NCI-H1694 treated with DMSO at 0.1 percent for 48 hours (cell line): ENCODE data around the gene MORN4.
"Not testable (repeated sequence)": the region's sequence is repeated elsewhere in the genome, so short reads cannot be mapped to it uniquely, and the experiment has no call there.

Source experiments
- DNase-seq: peaks from one replicate; lab custom pipeline; 2025; lab: John Stamatoyannopoulos, UW

Gene MORN4

GRCh38 chr10:97640868-97641811, 7.8 kb upstream of the MORN4 start:
- DNase-seq = no peak

- peak; percentile 96 for DNase-seq
These were observed 7.0 kb upstream of the MORN4 start, which contains the start of gene PI4K2A for GRCh38 chr10:97640174-97640867. Gene PI4K2A, plus strand, starts transcription at chr10:97640671. Its CDS starts 72 bp downstream, at chr10:97640743.

- not testable (repeated sequence) for DNase-seq
These were observed 5.8 kb upstream of the MORN4 start for GRCh38 chr10:97639090-97639489.

GRCh38 chr10:97635577-97635976, 2.3 kb upstream of the MORN4 start:
- DNase-seq = no peak

- DNase-seq = no peak
These were observed 621 bp upstream of the MORN4 start for GRCh38 chr10:97633921-97634320.

GRCh38 chr10:97631098-97631497, 2.2 kb downstream of the MORN4 start:
- DNase-seq = no peak

- no peak for DNase-seq
These were observed 4.0 kb downstream of the MORN4 start for GRCh38 chr10:97629289-97629688.

- DNase-seq = no peak
These were observed 5.1 kb downstream of the MORN4 start for GRCh38 chr10:97628228-97628627.

GRCh38 chr10:97627731-97628130, 5.6 kb downstream of the MORN4 start:
- DNase-seq = no peak

GRCh38 chr10:97623277-97623676, 10.0 kb downstream of the MORN4 start:
- DNase-seq = no peak

- no peak for DNase-seq
These were observed 14.6 kb downstream of the MORN4 start for GRCh38 chr10:97618733-97619132.

GRCh38 chr10:97618285-97618684, 15.0 kb downstream of the MORN4 start:
- DNase-seq = no peak

GRCh38 chr10:97612386-97612785, 20.9 kb downstream of the MORN4 start:
- DNase-seq = peak; percentile 36

GRCh38 chr10:97611473-97611872, 21.8 kb downstream of the MORN4 start:
- no peak for DNase-seq

- DNase-seq = no peak
These were observed 24.2 kb downstream of the MORN4 start for GRCh38 chr10:97608991-97609561.

- no peak for DNase-seq
These were observed 26.1 kb downstream of the MORN4 start for GRCh38 chr10:97607095-97607636.

GRCh38 chr10:97601268-97602215, 31.8 kb downstream of the MORN4 start:
- DNase-seq = no peak

- DNase-seq = no peak
These were observed 32.7 kb downstream of the MORN4 start for GRCh38 chr10:97600616-97601015.

- DNase-seq = no peak
These were observed 34.1 kb downstream of the MORN4 start for GRCh38 chr10:97599272-97599619.

GRCh38 chr10:97598407-97599271, 34.7 kb downstream of the MORN4 start:
- no peak for DNase-seq
